HCT116 (cell line): Measurements from ENCODE around the gene NDUFA3. TPM values are rescaled to one million over a fixed set of nuclear protein-coding genes. Genes with fewer than 3 reads are reported as not detected.

ENCODE experiments used
- ATAC-seq: fragments of 200-7000 bp; cut with Tn5 transposase; 2 replicates; pipeline ENCODE4 v1.9.1; 2020; ENCODE audit warnings: mild to moderate bottlenecking, moderate library complexity
- BruUV-seq: library from RNA; stranded (reverse); fragments of 400-500 nt; replicated peaks from 2 replicates; lab custom pipeline; 2021; lab: Mats Ljungman, UMichigan
- CTCF ChIA-PET: fragments of 300-600 bp; sonication (Branson Sonifier 250); formaldehyde crosslinking; loops from one replicate; lab custom pipeline; 2021; ENCODE audit warnings: antibody characterized with exemption; lab: Charles Lee
- POLR2A ChIA-PET: fragments of 300-600, 350-600 bp; sonication (Branson Sonifier 250); formaldehyde crosslinking; loops from one replicate; lab custom pipeline; 2021; ENCODE audit warnings: antibody characterized with exemption; lab: Charles Lee
- RAD21 ChIA-PET, 2 experiments: fragments of 300-600 bp; sonication (Branson Sonifier 250); formaldehyde crosslinking; loops; one replicate each; lab custom pipeline; 2023; ENCODE audit warnings: low total read pairs in 2 of 2; ENCODE audit not compliant: uncharacterized antibody in 2 of 2, unreplicated experiment in 2 of 2, low non-redundant PET in 1 of 2; lab: Charles Lee
- DNase-seq: peaks from one replicate; pipeline ENCODE4 v3.0.0-alpha.2; 2010; ENCODE audit warnings: low read depth, low spot score
- H2AFZ ChIP-seq: fragments of 200-600 bp; shearing (Covaris generic), sonication (generic); 2 replicates; pipeline ENCODE4 v1.6.1; 2017; ENCODE audit warnings: low read depth, mixed run types, mixed read lengths, antibody characterized with exemption, low read length; ENCODE audit not compliant: poor library complexity, severe bottlenecking
- H3K27ac ChIP-seq: 2 replicates; pipeline ENCODE4 v1.5.1; 2012; ENCODE audit warnings: low read depth, low read length
- H3K27me3 ChIP-seq: fragments of 200-600 bp; sonication (generic); 2 replicates; pipeline ENCODE4 v1.6.1; 2016; ENCODE audit warnings: mixed run types, low read length, mixed read lengths; ENCODE audit not compliant: insufficient read depth
- H3K36me3 ChIP-seq, 2 experiments: fragments of 200-500 bp in 1 of 2; fragments of 200-600 bp in 1 of 2; sonication (Bioruptor generic) in 1 of 2; sonication (generic) in 1 of 2; 2 replicates each; pipeline versions ENCODE4 v1.5.1 to v1.6.1; 2014 to 2016; ENCODE audit warnings: low read length in 2 of 2, inconsistent platforms in 1 of 2, mixed read lengths in 1 of 2, mixed run types in 1 of 2; ENCODE audit not compliant: insufficient read depth in 2 of 2, control insufficient read depth in 1 of 2
- H3K4me1 ChIP-seq, 2 experiments: fragments of 200-600 bp in 1 of 2; sonication (generic) in 1 of 2; 2 replicates each; pipeline versions ENCODE4 v1.5.1 to v1.6.1; 2012 to 2017; ENCODE audit warnings: low read length in 2 of 2, inconsistent platforms in 1 of 2, mild to moderate bottlenecking in 1 of 2, mixed read lengths in 1 of 2, mixed run types in 1 of 2, moderate library complexity in 1 of 2; ENCODE audit not compliant: insufficient read depth in 2 of 2, control insufficient read depth in 1 of 2
- H3K4me2 ChIP-seq: fragments of 200-600 bp; sonication (generic); 2 replicates; pipeline ENCODE4 v1.6.1; 2017; ENCODE audit warnings: mixed run types, low read length, mixed read lengths
- H3K4me3 ChIP-seq, 2 experiments: fragments of 200-600 bp in 1 of 2; sonication (generic) in 1 of 2; replicated peaks in 1 of 2; 2 replicates each; pipeline ENCODE4 v1.5.1; 2011 to 2016; ENCODE audit warnings: low read length in 2 of 2, control low read depth in 1 of 2, low read depth in 1 of 2, mild to moderate bottlenecking in 1 of 2, mixed read lengths in 1 of 2, mixed run types in 1 of 2
- H3K79me2 ChIP-seq: fragments of 200-600 bp; sonication (generic); 2 replicates; pipeline ENCODE4 v1.6.1; 2017; ENCODE audit warnings: mild to moderate bottlenecking, mixed run types, low read length, moderate library complexity, mixed read lengths; ENCODE audit not compliant: insufficient read depth
- H3K9ac ChIP-seq: fragments of 200-600 bp; sonication (generic); 2 replicates; pipeline ENCODE4 v1.6.1; 2016; ENCODE audit warnings: low read length, mixed read lengths
- H3K9me2 ChIP-seq: fragments of 200-600 bp; sonication (generic), shearing (Covaris generic); 2 replicates; pipeline ENCODE4 v1.6.1; 2017; ENCODE audit warnings: mixed run types, mild to moderate bottlenecking, moderate library complexity; ENCODE audit not compliant: insufficient read depth
- H3K9me3 ChIP-seq, 2 experiments: fragments of 200-500 bp in 1 of 2; fragments of 200-600 bp in 1 of 2; sonication (Bioruptor generic) in 1 of 2; sonication (generic) in 1 of 2; 2 replicates each; pipeline ENCODE4 v1.6.1; 2014 to 2017; ENCODE audit warnings: low read length in 2 of 2, mixed read lengths in 2 of 2, inconsistent platforms in 1 of 2, low read depth in 1 of 2, mild to moderate bottlenecking in 1 of 2, mixed run types in 1 of 2, moderate library complexity in 1 of 2; ENCODE audit not compliant: control insufficient read depth in 1 of 2, insufficient read depth in 1 of 2
- H4K20me1 ChIP-seq: fragments of 200-600 bp; sonication (generic), shearing (Covaris generic); 2 replicates; pipeline ENCODE4 v1.6.1; 2017; ENCODE audit warnings: mixed run types, mild to moderate bottlenecking, moderate library complexity; ENCODE audit not compliant: insufficient read depth
- CBX3 ChIP-seq: IDR thresholded peaks from 2 replicates; pipeline ENCODE4 v1.6.1; 2012; ENCODE audit warnings: low read depth
- CEBPB ChIP-seq: IDR thresholded peaks from 2 replicates; pipeline ENCODE4 v1.6.1; 2012; ENCODE audit warnings: low read depth
- ELF1 ChIP-seq: IDR thresholded peaks from 2 replicates; pipeline ENCODE4 v1.6.1; 2012; ENCODE audit warnings: low read depth, borderline replicate concordance
- EZH2phosphoT487 ChIP-seq: fragments of 200-600 bp; IDR thresholded peaks from 2 replicates; pipeline ENCODE4 v1.6.1; 2018; ENCODE audit warnings: antibody characterized with exemption, borderline replicate concordance
- FOSL1 ChIP-seq: IDR thresholded peaks from 2 replicates; pipeline ENCODE4 v1.6.1; 2012; ENCODE audit warnings: low read depth
- JUND ChIP-seq: IDR thresholded peaks from 2 replicates; pipeline ENCODE4 v1.6.1; 2012
- POLR2A ChIP-seq: IDR thresholded peaks from 2 replicates; pipeline ENCODE4 v1.7.0; 2011; ENCODE audit warnings: borderline replicate concordance; ENCODE audit not compliant: insufficient read depth, insufficient read length; ENCODE audit errors: extremely low read depth
- POLR2AphosphoS5 ChIP-seq: IDR thresholded peaks from 2 replicates; pipeline ENCODE4 v1.6.1; 2011; ENCODE audit warnings: mild to moderate bottlenecking, low read depth, low read length, moderate library complexity
- RAD21 ChIP-seq: IDR thresholded peaks from 2 replicates; pipeline ENCODE4 v1.6.1; 2012; ENCODE audit warnings: low read depth, mild to moderate bottlenecking
- SP1 ChIP-seq: IDR thresholded peaks from 2 replicates; pipeline ENCODE4 v1.6.1; 2012; ENCODE audit warnings: low read depth
- TCF7L2 ChIP-seq: IDR thresholded peaks from 2 replicates; pipeline ENCODE4 v1.7.0; 2011; ENCODE audit warnings: borderline replicate concordance, inconsistent platforms; ENCODE audit not compliant: insufficient read depth, insufficient read length; ENCODE audit errors: extremely low read depth
- ZNF274 ChIP-seq: fragments of 200-500 bp; sonication (Bioruptor generic); IDR thresholded peaks from 2 replicates; pipeline ENCODE4 v1.6.1; 2014; ENCODE audit warnings: mild to moderate bottlenecking, low read depth, low read length, inconsistent platforms
- intact Hi-C: fragments of 100-400 bp; cut with micrococcal nuclease; formaldehyde crosslinking; loops from 2 replicates; pipeline ENCODE4 v1.10.0; 2022
- total RNA-seq: library from RNA; stranded (reverse); gene quantifications from one replicate; pipeline ENCODE4 v1.2.1, GENCODE V29; 2021; ENCODE audit not compliant: unreplicated experiment
- TF ChIP-seq, protein P1 (sequence below), 3 experiments: fragments of 200-600 bp in 1 of 3; sonication (generic) in 1 of 3; IDR thresholded peaks in 2 of 3; conservative IDR thresholded peaks in 1 of 3; 2 replicates each; pipeline ENCODE4 v1.5.1; 2012 to 2017; ENCODE audit warnings: low read depth in 2 of 3, low read length in 2 of 3, antibody characterized with exemption in 1 of 3, borderline replicate concordance in 1 of 3, control low read depth in 1 of 3, mild to moderate bottlenecking in 1 of 3, mixed read lengths in 1 of 3, mixed run types in 1 of 3, moderate library complexity in 1 of 3; ENCODE audit not compliant: insufficient read depth in 1 of 3
- TF ChIP-seq, protein P2 (sequence below): IDR thresholded peaks from 2 replicates; pipeline ENCODE4 v1.6.1; 2012

Gene NDUFA3
- total RNA-seq, 1 experiment from 2014 or later: 149 TPM

DNA sequence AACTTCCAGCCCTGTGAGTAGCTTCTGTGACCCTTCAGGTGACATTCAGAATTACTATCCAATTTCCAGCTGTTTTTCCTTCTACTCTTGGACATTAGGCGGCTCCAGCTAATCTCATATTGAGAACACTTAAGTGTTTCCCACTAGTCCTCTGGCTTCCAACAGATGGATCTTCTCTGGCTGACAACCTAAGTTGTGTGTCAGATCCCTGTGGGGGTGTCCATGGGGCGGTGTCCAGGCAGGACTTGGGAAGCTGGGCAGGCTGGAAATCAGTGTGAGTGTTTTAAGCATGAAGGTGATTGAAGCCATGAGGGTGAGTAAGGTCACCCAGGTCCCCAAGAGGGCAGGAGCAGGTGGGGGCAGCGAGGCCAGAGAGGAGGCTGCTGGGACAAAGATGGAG, 45.0 kb downstream of the NDUFA3 start:
- ChIA-PET RAD21 (no interaction called here), CTCF (no interaction called here)
- no peak overlapping the region for H3K4me2 ChIP-seq
- no peak overlapping the region for H3K27ac ChIP-seq
- peaks cover 53 to 77% of the 10 kb centered on the region in 2 experiments; a peak in 3 of 4 replicates for H3K36me3 ChIP-seq
- intact Hi-C loops: no loop called here
- no peak overlapping the region for H3K9ac ChIP-seq
- no peaks in the 10 kb centered on the region for H3K27me3 ChIP-seq
- H3K4me3 ChIP-seq: no peak overlapping the region
- no peaks in the 10 kb centered on the region for H3K9me3 ChIP-seq
- no peak overlapping the region for H2AFZ ChIP-seq
- DNase-seq: no peak
- no TSS peak for BruUV-seq
- H3K4me1 ChIP-seq: no peaks in the 10 kb centered on the region
- ATAC-seq: no peak
- no peaks in the 10 kb centered on the region for H3K9me2 ChIP-seq
- peaks cover 14% of the 10 kb centered on the region; the same call in 1 of the 2 replicates for H3K79me2 ChIP-seq
- TF ChIP-seq SP1: no peak
- TF ChIP-seq, all 23 proteins: peak for 0
- H4K20me1 ChIP-seq: no peaks in the 10 kb centered on the region
- POLR2A ChIA-PET: interaction anchor here (0.8 kb wide), 1 partner anchor 11 kb away, joined by 3 read pairs; no protein-coding TSS in a partner anchor

DNA sequence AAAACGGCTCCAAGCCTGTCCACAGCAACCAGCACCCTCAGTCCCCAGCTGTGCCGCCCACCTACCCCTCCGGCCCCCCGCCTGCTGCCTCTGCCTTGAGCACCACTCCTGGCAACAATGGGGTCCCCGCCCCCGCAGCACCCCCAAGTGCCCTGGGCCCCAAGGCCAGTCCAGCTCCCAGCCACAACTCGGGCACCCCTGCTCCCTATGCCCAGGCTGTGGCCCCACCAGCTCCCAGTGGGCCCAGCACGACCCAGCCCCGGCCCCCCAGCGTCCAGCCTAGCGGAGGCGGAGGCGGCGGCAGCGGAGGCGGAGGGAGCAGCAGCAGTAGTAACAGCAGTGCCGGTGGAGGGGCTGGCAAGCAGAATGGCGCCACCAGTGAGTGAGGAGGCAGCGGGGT, 45.5 kb downstream of the NDUFA3 start:
- CTCF ChIA-PET: no interaction called here

More for the DNA sequence above, 45.5 kb downstream of the NDUFA3 start:
- intact Hi-C loops: no loop called here
- Histone ChIP-seq H3K4me1 (no peaks in the 10 kb centered on the region), H3K9me2 (no peaks in the 10 kb centered on the region), H3K4me2 (no peak overlapping the region), H3K27me3 (no peaks in the 10 kb centered on the region), H4K20me1 (no peaks in the 10 kb centered on the region), H3K36me3 (peaks cover 53 to 76% of the 10 kb centered on the region in 2 experiments; a peak in 3 of 4 replicates), H3K9ac (no peak overlapping the region), H3K79me2 (peaks cover 11% of the 10 kb centered on the region; the same call in 1 of the 2 replicates), H2AFZ (no peak overlapping the region), H3K9me3 (no peaks in the 10 kb centered on the region), H3K4me3 (no peak overlapping the region), H3K27ac (no peak overlapping the region)
- no peak for TF ChIP-seq POLR2A
- no peak for TF ChIP-seq ELF1
- no peak for TF ChIP-seq EZH2phosphoT487
- no peak for TF ChIP-seq CBX3
- TF ChIP-seq POLR2AphosphoS5: no peak
- TF ChIP-seq FOSL1: no peak
- no peak for TF ChIP-seq JUND
- TF ChIP-seq, protein P1, sequence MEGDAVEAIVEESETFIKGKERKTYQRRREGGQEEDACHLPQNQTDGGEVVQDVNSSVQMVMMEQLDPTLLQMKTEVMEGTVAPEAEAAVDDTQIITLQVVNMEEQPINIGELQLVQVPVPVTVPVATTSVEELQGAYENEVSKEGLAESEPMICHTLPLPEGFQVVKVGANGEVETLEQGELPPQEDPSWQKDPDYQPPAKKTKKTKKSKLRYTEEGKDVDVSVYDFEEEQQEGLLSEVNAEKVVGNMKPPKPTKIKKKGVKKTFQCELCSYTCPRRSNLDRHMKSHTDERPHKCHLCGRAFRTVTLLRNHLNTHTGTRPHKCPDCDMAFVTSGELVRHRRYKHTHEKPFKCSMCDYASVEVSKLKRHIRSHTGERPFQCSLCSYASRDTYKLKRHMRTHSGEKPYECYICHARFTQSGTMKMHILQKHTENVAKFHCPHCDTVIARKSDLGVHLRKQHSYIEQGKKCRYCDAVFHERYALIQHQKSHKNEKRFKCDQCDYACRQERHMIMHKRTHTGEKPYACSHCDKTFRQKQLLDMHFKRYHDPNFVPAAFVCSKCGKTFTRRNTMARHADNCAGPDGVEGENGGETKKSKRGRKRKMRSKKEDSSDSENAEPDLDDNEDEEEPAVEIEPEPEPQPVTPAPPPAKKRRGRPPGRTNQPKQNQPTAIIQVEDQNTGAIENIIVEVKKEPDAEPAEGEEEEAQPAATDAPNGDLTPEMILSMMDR (IDR thresholded peaks at IDR 0.05 in 2 of 3, conservative IDR thresholded peaks at IDR 0.05 in 1 of 3; ENCODE audit: borderline replicate concordance in 1 of 3, insufficient read depth in 1 of 3, low read depth in 2 of 3, low read length in 2 of 3): no peak
- TF ChIP-seq RAD21: no peak
- no peak for TF ChIP-seq TCF7L2
- TF ChIP-seq ZNF274: no peak
- TF ChIP-seq, protein P2, sequence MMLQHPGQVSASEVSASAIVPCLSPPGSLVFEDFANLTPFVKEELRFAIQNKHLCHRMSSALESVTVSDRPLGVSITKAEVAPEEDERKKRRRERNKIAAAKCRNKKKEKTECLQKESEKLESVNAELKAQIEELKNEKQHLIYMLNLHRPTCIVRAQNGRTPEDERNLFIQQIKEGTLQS: no peak
- TF ChIP-seq CEBPB: no peak
- POLR2A ChIA-PET: interaction anchor here (0.8 kb wide), 1 partner anchor 11 kb away, joined by 3 read pairs; no protein-coding TSS in a partner anchor
- no peak for ATAC-seq
- RAD21 ChIA-PET: no interaction called here
- no TSS peak for BruUV-seq
- no peak for DNase-seq
